Sigmoid colon (tissue), 7 donors: ENCODE results near the gene C1QTNF1. TPM values are rescaled to one million over a fixed set of nuclear protein-coding genes. Genes with fewer than 3 reads are reported as not detected.

Experiments used
- DNase-seq: peaks from one replicate; pipeline ENCODE4 v3.0.0-alpha.2; 2019
- H3K27ac ChIP-seq, 4 donors: fragments of 200-600 bp; sonication (generic); one replicate each; pipeline ENCODE4 v1.5.1; 2016 to 2019; ENCODE audit warnings: mild to moderate bottlenecking in 1 of 4
- H3K27me3 ChIP-seq, 3 donors: fragments of 200-600 bp; sonication (generic); one replicate each; pipeline ENCODE4 v1.5.1; 2019; ENCODE audit warnings: mild to moderate bottlenecking in 1 of 3
- H3K36me3 ChIP-seq, 4 donors: fragments of 200-600 bp; sonication (generic); one replicate each; pipeline ENCODE4 v1.5.1; 2016 to 2019
- H3K4me1 ChIP-seq, 4 donors: fragments of 200-600 bp; sonication (generic); one replicate each; pipeline ENCODE4 v1.5.1; 2017 to 2019
- H3K4me3 ChIP-seq, 4 donors: fragments of 200-600 bp; sonication (generic); one replicate each; pipeline ENCODE4 v1.5.1; 2017 to 2019; ENCODE audit warnings: mild to moderate bottlenecking in 2 of 4, moderate library complexity in 1 of 4
- H3K9me3 ChIP-seq, 4 donors: fragments of 200-600 bp in 3 of 4; sonication (generic) in 3 of 4; one replicate each; pipeline versions ENCODE4 v1.5.1 to v1.6.1; 2013 to 2019
- EP300 ChIP-seq, 4 donors: sonication (generic); formaldehyde crosslinking; IDR thresholded peaks; one replicate each; pipeline ENCODE4 v1.6.1; 2017; ENCODE audit warnings: antibody characterized with exemption in 4 of 4
- POLR2A ChIP-seq, 2 donors: fragments of 450-650 bp; IDR thresholded peaks; one replicate each; pipeline ENCODE4 v1.6.1; 2016; ENCODE audit warnings: antibody characterized with exemption in 2 of 2, mild to moderate bottlenecking in 2 of 2, moderate library complexity in 2 of 2
- POLR2AphosphoS5 ChIP-seq, 4 donors: sonication (generic); formaldehyde crosslinking; IDR thresholded peaks; one replicate each; pipeline ENCODE4 v1.6.1; 2017; ENCODE audit warnings: antibody characterized with exemption in 4 of 4
- WGBS, 2 donors: extraction: QIAGEN DNeasy Blood & Tissue Kit; methylation state at CpG; one replicate each; pipeline ENCODE4 v1.1.7; 2013; 5-methylcytosine and 5-hydroxymethylcytosine counted together
- intact Hi-C: fragments of 100-400 bp; cut with DNase I; formaldehyde crosslinking; loops from one replicate; pipeline ENCODE4 v1.15.1; 2023
- polyA plus RNA-seq, 3 donors: library from polyadenylated mRNA; stranded (reverse); fragments of 200-250 nt; gene quantifications; one replicate each; pipeline ENCODE4 v1.2.3, GENCODE V29; 2013
- total RNA-seq, 4 donors: library from RNA; depleted of rRNA; stranded (reverse); fragments of >200 nt; gene quantifications; one replicate each; pipeline ENCODE4 v1.1.0, GENCODE V29; 2016
- TF ChIP-seq, protein P1 (sequence below), 4 experiments: fragments of 450-650 bp in 3 of 4; fragments of 200-600 bp in 1 of 4; IDR thresholded peaks; one replicate each; pipeline ENCODE4 v1.5.1; 2016 to 2019; ENCODE audit warnings: antibody characterized with exemption in 4 of 4, mild to moderate bottlenecking in 3 of 4, moderate library complexity in 2 of 4
- donor health status: healthy with polysubstance abuse.
- donor health status: Bipolar disorder and iron deficiency.
- donor health status: healthy.

Gene C1QTNF1
- total and polyA plus RNA-seq, 7 donors, result 1.4 to 34.6 (median 23.9) TPM

DNA sequence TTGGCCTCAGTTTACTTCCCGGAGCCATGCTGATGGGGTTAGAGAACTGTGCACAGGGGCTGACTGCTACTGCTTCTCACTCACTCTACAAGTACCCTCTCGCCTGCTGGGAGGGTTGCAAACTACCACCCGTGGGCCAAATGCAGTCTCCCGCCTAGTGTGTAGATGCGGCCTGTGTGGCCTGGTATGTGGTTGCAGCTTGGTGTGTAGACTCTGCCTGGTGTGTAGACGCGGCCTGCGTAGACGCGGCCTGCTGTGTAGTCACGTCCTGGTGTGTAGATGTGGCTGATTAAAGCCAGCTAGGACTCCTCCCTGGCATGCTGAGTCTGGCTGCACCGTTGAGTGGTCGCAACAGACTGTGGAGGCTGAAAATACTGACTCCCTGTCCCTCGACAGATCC, 21.7 kb upstream of the C1QTNF1 start:
- no peaks in the 10 kb centered on the region for H3K9me3 ChIP-seq
- WGBS, 2 donors, result 71 to 90% methylated on average over 14 of the region's 14 CpGs
- no peak overlapping the region for H3K27ac ChIP-seq
- no peak overlapping the region for H3K4me3 ChIP-seq
- TF ChIP-seq EP300 (IDR thresholded peaks at IDR 0.05) (no peak), POLR2A (IDR thresholded peaks at IDR 0.05) (no peak), POLR2AphosphoS5 (IDR thresholded peaks at IDR 0.05) (no peak)
- TF ChIP-seq, protein P1, sequence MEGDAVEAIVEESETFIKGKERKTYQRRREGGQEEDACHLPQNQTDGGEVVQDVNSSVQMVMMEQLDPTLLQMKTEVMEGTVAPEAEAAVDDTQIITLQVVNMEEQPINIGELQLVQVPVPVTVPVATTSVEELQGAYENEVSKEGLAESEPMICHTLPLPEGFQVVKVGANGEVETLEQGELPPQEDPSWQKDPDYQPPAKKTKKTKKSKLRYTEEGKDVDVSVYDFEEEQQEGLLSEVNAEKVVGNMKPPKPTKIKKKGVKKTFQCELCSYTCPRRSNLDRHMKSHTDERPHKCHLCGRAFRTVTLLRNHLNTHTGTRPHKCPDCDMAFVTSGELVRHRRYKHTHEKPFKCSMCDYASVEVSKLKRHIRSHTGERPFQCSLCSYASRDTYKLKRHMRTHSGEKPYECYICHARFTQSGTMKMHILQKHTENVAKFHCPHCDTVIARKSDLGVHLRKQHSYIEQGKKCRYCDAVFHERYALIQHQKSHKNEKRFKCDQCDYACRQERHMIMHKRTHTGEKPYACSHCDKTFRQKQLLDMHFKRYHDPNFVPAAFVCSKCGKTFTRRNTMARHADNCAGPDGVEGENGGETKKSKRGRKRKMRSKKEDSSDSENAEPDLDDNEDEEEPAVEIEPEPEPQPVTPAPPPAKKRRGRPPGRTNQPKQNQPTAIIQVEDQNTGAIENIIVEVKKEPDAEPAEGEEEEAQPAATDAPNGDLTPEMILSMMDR (IDR thresholded peaks at IDR 0.05), result no peak
- H3K4me1 ChIP-seq, result peaks cover 0 to 18% (median 7%) of the 10 kb centered on the region in 4 donors
- H3K27me3 ChIP-seq, result no peaks in the 10 kb centered on the region
- intact Hi-C loops, result no loop called here
- DNase-seq, result peak; percentile 38
- H3K36me3 ChIP-seq, result peaks cover 0 to 14% (median 2%) of the 10 kb centered on the region in 4 donors

DNA sequence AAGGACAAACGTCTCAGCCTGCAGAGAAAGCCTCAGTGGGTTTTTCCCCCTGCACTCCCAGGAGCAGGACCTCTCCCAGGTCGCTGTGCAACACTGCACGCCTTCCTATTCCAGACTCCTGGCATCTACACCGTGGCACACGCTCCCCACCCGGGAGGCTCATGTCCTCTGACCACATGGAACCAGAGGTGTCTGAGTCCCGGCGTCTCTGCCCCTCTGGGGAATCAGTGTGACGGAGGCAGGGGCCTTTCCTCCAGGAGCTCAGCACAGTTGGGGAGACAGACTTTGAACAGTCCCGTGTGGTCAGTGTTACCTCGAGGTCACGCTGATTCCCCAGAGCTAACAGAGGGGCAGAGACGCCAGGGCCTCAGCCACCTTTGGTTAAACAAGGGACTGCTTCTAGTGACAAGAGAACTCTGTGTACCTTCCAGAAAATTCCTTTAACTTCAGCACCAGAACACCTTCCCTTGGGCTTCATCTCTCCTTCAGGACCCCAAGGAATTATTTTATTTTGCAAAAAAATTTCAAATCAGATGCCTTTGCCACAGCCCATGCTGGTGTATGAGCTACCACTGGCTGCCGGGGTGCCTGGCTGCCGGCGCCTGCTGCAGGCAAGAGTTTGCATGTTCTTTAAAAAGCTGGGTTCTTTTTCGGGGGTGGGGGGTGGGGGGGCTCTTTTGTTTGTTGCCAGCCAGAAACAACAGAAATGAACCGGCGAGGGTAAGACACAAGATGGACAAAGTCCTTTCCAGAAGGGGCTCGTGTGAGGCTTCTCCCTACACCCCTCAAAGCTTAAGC, 21.0 kb upstream of the C1QTNF1 start:
- H3K36me3 ChIP-seq, result peaks cover 0 to 7% (median 0%) of the 10 kb centered on the region in 4 donors
- no peak overlapping the region for H3K27ac ChIP-seq
- H3K4me1 ChIP-seq, result peaks cover 0 to 25% (median 14%) of the 10 kb centered on the region in 4 donors
- no peak overlapping the region for H3K4me3 ChIP-seq
- intact Hi-C loops, result no loop called here
- no peaks in the 10 kb centered on the region for H3K27me3 ChIP-seq
- TF ChIP-seq EP300 (IDR thresholded peaks at IDR 0.05) (no peak), POLR2AphosphoS5 (IDR thresholded peaks at IDR 0.05) (no peak), POLR2A (IDR thresholded peaks at IDR 0.05) (no peak)
- TF ChIP-seq, protein P1 (IDR thresholded peaks at IDR 0.05), result no peak
- no peaks in the 10 kb centered on the region for H3K9me3 ChIP-seq
- 24 to 67% methylated on average over 20 of the region's 20 CpGs for WGBS, 2 donors
- peak; percentile 61 for DNase-seq

DNA sequence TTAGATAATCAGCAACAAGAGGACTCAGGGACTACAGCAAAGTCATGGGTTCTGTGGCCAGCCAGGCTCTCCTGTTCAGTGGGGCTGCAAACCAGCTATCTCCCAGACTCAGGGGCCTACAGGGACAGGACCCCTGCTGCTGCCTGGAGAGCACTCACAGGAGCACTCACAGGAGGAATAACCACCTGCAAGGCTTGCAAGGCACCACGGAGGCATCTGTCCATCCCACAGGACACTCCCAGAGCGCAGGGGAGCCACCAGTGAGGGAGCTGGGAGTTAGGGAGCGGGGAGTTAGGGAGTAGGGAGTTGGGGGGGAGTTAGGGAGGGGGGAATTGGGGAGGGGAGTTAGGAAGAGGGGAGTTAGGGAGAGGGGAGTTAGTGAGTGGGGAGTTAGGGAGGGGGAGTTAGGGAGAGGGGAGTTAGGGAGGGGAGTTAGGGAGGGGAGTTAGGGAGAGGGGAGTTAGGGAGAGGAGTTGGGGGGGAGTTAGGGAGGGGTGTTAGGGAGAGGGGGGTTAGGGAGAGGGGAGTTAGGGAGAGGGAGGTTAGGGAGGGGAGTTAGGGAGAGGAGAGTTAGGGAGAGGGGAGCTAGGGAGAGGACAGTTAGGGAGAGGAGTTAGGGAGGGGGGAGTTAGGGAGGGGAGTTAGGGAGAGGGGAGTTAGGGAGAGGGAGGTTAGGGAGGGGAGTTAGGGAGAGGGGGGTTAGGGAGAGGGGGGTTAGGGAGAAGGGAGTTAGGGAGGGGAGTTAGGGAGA, 20.1 kb upstream of the C1QTNF1 start:
- DNase-seq, result peak; percentile 48
- intact Hi-C loops, result no loop called here
- TF ChIP-seq POLR2A (IDR thresholded peaks at IDR 0.05) (no peak), EP300 (IDR thresholded peaks at IDR 0.05) (no peak), POLR2AphosphoS5 (IDR thresholded peaks at IDR 0.05) (no peak)
- TF ChIP-seq, protein P1 (IDR thresholded peaks at IDR 0.05), result no peak
- Histone ChIP-seq H3K27me3 (no peaks in the 10 kb centered on the region), H3K4me1 (peaks cover 0 to 33% (median 22%) of the 10 kb centered on the region in 4 donors), H3K36me3 (peaks cover 0 to 6% (median 0%) of the 10 kb centered on the region in 4 donors), H3K27ac (no peak overlapping the region), H3K9me3 (no peaks in the 10 kb centered on the region), H3K4me3 (no peak overlapping the region)
- WGBS, 2 donors, result 19 to 64% methylated on average over 3 of the region's 3 CpGs

DNA sequence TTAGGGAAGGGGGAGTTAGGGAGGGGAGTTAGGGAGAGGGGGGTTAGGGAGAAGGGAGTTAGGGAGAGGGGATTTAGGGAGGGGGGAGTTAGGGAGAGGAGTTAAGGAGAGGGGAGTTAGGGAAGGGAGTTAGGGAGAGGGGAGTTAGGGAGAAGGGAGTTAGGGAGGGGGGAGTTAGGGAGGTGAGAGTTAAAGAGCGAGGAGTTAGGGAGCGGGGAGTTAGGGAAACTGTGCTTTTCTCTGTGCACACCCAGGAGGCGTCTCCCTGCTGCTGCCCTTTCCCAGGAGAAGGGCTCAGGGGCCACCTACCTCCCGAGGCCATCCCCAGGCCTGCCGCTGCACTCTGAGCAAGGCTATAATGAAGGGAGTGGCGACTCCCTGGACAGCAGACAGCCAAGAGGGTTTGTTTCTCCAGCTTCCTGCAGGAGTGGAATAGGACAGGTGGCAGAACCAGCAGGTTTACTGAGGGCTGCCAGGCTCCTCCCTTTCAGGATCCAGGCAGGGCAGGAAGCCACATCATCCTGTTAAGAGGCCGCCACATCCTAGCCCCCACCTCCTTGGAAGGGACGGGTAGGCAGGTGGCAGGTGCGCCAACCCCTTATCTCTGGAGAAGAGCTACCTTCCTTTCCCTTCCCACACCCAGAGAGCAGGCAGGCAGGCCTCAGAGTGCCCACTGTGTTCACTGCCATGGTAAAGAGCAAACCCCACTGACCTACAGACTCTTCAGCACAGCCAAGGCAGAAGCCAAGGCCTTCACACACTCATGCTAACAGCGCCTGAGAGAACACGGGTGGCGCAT, 18.7 kb upstream of the C1QTNF1 start:
- Histone ChIP-seq H3K4me1 (peaks cover 0 to 41% (median 30%) of the 10 kb centered on the region in 4 donors), H3K36me3 (no peaks in the 10 kb centered on the region), H3K27ac (no peak overlapping the region), H3K4me3 (no peak overlapping the region), H3K27me3 (no peaks in the 10 kb centered on the region), H3K9me3 (no peaks in the 10 kb centered on the region)
- peak; percentile 54 for DNase-seq
- TF ChIP-seq POLR2AphosphoS5 (IDR thresholded peaks at IDR 0.05) (peak in 1 of 4 donors; percentile 42), POLR2A (IDR thresholded peaks at IDR 0.05) (peak in 1 of 2 donors; percentile 72), EP300 (IDR thresholded peaks at IDR 0.05) (no peak)
- TF ChIP-seq, protein P1 (IDR thresholded peaks at IDR 0.05), result no peak
- WGBS, 2 donors, result 12 to 54% methylated on average over 12 of the region's 12 CpGs
- intact Hi-C loops, result no loop called here
